Gastrocnemius medialis (tissue), 4 donors: ENCODE results near the gene ABHD17A. TPM values are rescaled to one million over a fixed set of nuclear protein-coding genes. Genes with fewer than 3 reads are reported as not detected.
A peak's percentile ranks its signal among the peaks of the same experiment; 100 is the strongest.

Experiments used
- ATAC-seq, 2 donors: fragments of 150-250 bp; one replicate each; pipeline ENCODE4 v1.9.1; 2016
- DNase-seq, 2 donors: peaks; one replicate each; pipeline ENCODE4 v3.0.0-alpha.2; 2019
- H3K27ac ChIP-seq, 4 donors: fragments of 200-600 bp; sonication (generic); 1 replicate in 1 of 4; 2 replicates in 3 of 4; pipeline ENCODE4 v1.5.1; 2016 to 2018; ENCODE audit warnings: mild to moderate bottlenecking in 2 of 4, moderate library complexity in 1 of 4
- H3K27me3 ChIP-seq, 3 donors: fragments of 200-600 bp; sonication (generic) in 2 of 3; 1 replicate in 1 of 3; 2 replicates in 2 of 3; pipeline versions ENCODE4 v1.5.1 to v1.6.0; 2016 to 2019; ENCODE audit warnings: mild to moderate bottlenecking in 1 of 3, moderate library complexity in 1 of 3
- H3K36me3 ChIP-seq, 2 donors: fragments of 200-600 bp; sonication (generic) in 1 of 2; one replicate each; pipeline ENCODE4 v1.5.1; 2017 to 2018
- H3K4me1 ChIP-seq, 2 donors: fragments of 200-600 bp; sonication (generic) in 1 of 2; one replicate each; pipeline ENCODE4 v1.5.1; 2016 to 2017; ENCODE audit warnings: mild to moderate bottlenecking in 2 of 2
- H3K4me3 ChIP-seq, 4 donors: fragments of 200-600 bp; sonication (generic) in 3 of 4; 1 replicate in 1 of 4; 2 replicates in 3 of 4; pipeline ENCODE4 v1.5.1; 2016 to 2019; ENCODE audit warnings: mild to moderate bottlenecking in 2 of 4
- H3K9me3 ChIP-seq, 3 donors: fragments of 200-600 bp; sonication (generic) in 2 of 3; 1 replicate in 1 of 3; 2 replicates in 2 of 3; pipeline ENCODE4 v1.5.1; 2016 to 2019
- CTCF ChIP-seq, 5 experiments: fragments of 450-650 bp in 3 of 5; fragments of 200-600 bp in 2 of 5; sonication (generic) in 2 of 5; IDR thresholded peaks in 4 of 5; conservative IDR thresholded peaks in 1 of 5; 1 replicate in 4 of 5; 2 replicates in 1 of 5; pipeline ENCODE4 v1.5.1; 2016 to 2019; ENCODE audit warnings: antibody characterized with exemption in 5 of 5, mild to moderate bottlenecking in 3 of 5, moderate library complexity in 3 of 5
- POLR2A ChIP-seq, 2 donors: fragments of 450-650 bp; IDR thresholded peaks; one replicate each; pipeline ENCODE4 v1.6.1; 2017; ENCODE audit warnings: antibody characterized with exemption in 2 of 2, mild to moderate bottlenecking in 2 of 2, moderate library complexity in 2 of 2
- in situ Hi-C, 4 donors: fragments of 200-750 bp; cut with MboI; loops; one replicate each; pipeline versions ENCODE4 v1.15.0 to v1.8.0; 2017; ENCODE audit warnings: low sequenced_read_pairs in 4 of 4
- intact Hi-C: fragments of 100-400 bp; cut with DNase I; formaldehyde crosslinking; loops from one replicate; pipeline ENCODE4 v1.15.1; 2023; ENCODE audit warnings: low total_unique reads
- total RNA-seq, 4 donors: library from RNA; depleted of rRNA; stranded (reverse); fragments of >200 nt; gene quantifications; one replicate each; pipeline versions ENCODE4 v1.1.0 to v1.2.3, GENCODE V29; 2016

The ABHD17A gene
- total RNA-seq, 4 donors from 2014 or later: 49.4 to 87.7 (median 70.8) TPM

GRCh38 chr19:1850809-1851653 lies 34.3 kb downstream of the ABHD17A start:
- Histone ChIP-seq H3K27ac (no peak overlapping the region), H3K4me3 (no peak overlapping the region), H3K36me3 (no peaks in the 10 kb centered on the region), H3K4me1 (peaks cover 25% of the 10 kb centered on the region in 2 donors), H3K27me3 (peaks cover 1 to 3% (median 2%) of the 10 kb centered on the region in 3 donors), H3K9me3 (no peaks in the 10 kb centered on the region)
- no peak for DNase-seq
- intact Hi-C loops (no loop called here), in situ Hi-C loops (no loop called here)
- no peak for ATAC-seq
- TF ChIP-seq POLR2A (IDR thresholded peaks at IDR 0.05) (no peak), CTCF (IDR thresholded peaks at IDR 0.05 in 4 of 5, conservative IDR thresholded peaks at IDR 0.05 in 1 of 5) (no peak)

- Histone ChIP-seq H3K4me3 (no peak overlapping the region), H3K9me3 (no peaks in the 10 kb centered on the region), H3K27ac (no peak overlapping the region), H3K27me3 (peaks cover 0 to 3% (median 0%) of the 10 kb centered on the region in 3 donors), H3K4me1 (peaks cover 28% of the 10 kb centered on the region in 2 donors), H3K36me3 (no peaks in the 10 kb centered on the region)
- no peak for TF ChIP-seq POLR2A (IDR thresholded peaks at IDR 0.05)
- TF ChIP-seq CTCF (IDR thresholded peaks at IDR 0.05 in 4 of 5, conservative IDR thresholded peaks at IDR 0.05 in 1 of 5): no peak
- intact Hi-C loops: no loop called here
- no peak for DNase-seq
- in situ Hi-C loops: no loop called here
- ATAC-seq: no peak
Measured at GRCh38 chr19:1849886-1850398, 35.4 kb downstream of the ABHD17A start.

DNA sequence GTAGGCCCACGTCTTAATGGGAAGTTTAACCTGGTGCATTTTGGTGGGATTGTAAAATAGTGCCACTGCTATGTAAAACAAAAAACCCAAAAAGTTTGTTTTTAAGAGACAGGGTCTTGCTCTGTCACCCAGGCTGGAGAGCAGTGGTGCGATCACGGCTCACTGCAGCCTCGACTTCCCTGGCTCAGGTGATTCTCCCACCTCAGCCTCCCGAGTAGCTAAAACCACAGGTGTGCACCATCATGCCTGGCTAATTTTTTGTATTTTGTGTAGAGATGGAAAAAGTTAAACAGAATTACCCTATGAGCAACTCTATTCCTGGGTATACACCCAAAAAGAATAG lies 36.2 kb downstream of the ABHD17A start:
- no peak overlapping the region for H3K4me3 ChIP-seq
- H3K9me3 ChIP-seq: no peaks in the 10 kb centered on the region
- intact Hi-C loops: no loop called here
- DNase-seq: no peak
- ATAC-seq: no peak
- no peak for TF ChIP-seq POLR2A (IDR thresholded peaks at IDR 0.05)
- TF ChIP-seq CTCF (IDR thresholded peaks at IDR 0.05 in 4 of 5, conservative IDR thresholded peaks at IDR 0.05 in 1 of 5): no peak
- H3K36me3 ChIP-seq: no peaks in the 10 kb centered on the region
- peak overlapping the region; percentile 92 to 100 (median 98) for H3K27ac ChIP-seq
- peaks cover 34 to 36% of the 10 kb centered on the region in 2 donors for H3K4me1 ChIP-seq
- H3K27me3 ChIP-seq: peaks cover 0 to 3% (median 0%) of the 10 kb centered on the region in 3 donors
- in situ Hi-C loops: no loop called here

GRCh38 chr19:1848399-1849131 lies 36.7 kb downstream of the ABHD17A start, which contains the start of gene REXO1:
Gene REXO1, minus strand, starts transcription at chr19:1848483. Its CDS starts 125 bp downstream, at chr19:1848358.
- ATAC-seq: peak; percentile 95 to 96
- in situ Hi-C loops (no loop called here), intact Hi-C loops (loop anchor here (1.0 kb wide), 1 partner anchor 15 kb away; the partner anchor contains the start of gene KLF16)
- H3K4me1 ChIP-seq: peaks cover 39 to 41% of the 10 kb centered on the region in 2 donors
- peak; percentile 85 to 95 for DNase-seq
- peak within 1 kb of the TSS; percentile 80 to 100 (median 96) for H3K4me3 ChIP-seq
- no peaks in the 10 kb centered on the region for H3K36me3 ChIP-seq
- H3K9me3 ChIP-seq: no peaks in the 10 kb centered on the region
- TF ChIP-seq CTCF (IDR thresholded peaks at IDR 0.05 in 4 of 5, conservative IDR thresholded peaks at IDR 0.05 in 1 of 5): peak; percentile 89 to 95 (median 92)
- peak; percentile 73 to 85 for TF ChIP-seq POLR2A (IDR thresholded peaks at IDR 0.05)
- H3K27me3 ChIP-seq: peaks cover 0 to 3% (median 0%) of the 10 kb centered on the region in 3 donors
- H3K27ac ChIP-seq: peak within 1 kb of the TSS; percentile 92 to 100 (median 98)
